OCI-LY7 (cell line): ENCODE data around the gene SYNPO2L. TPM values are rescaled to one million over a fixed set of nuclear protein-coding genes. Genes with fewer than 3 reads are reported as not detected.

ENCODE experiments used
- BruUV-seq: library from RNA; stranded (reverse); fragments of 400-500 nt; replicated peaks from 2 replicates; lab custom pipeline; 2021; lab: Mats Ljungman, UMichigan
- CTCF ChIA-PET: fragments of 300-600 bp; sonication (Branson Sonifier 250); formaldehyde crosslinking; loops from one replicate; lab custom pipeline; 2022; ENCODE audit warnings: antibody characterized with exemption; ENCODE audit not compliant: unreplicated experiment; lab: Charles Lee
- POLR2A ChIA-PET: fragments of 300-600 bp; sonication (Branson Sonifier 250); formaldehyde crosslinking; loops from one replicate; lab custom pipeline; 2022; ENCODE audit warnings: antibody characterized with exemption; lab: Charles Lee
- DNase-seq: peaks from one replicate; pipeline ENCODE4 v3.0.0-alpha.2; 2015; ENCODE audit warnings: low spot score
- H2AFZ ChIP-seq: fragments of 200-600 bp; sonication (generic), shearing (Covaris generic); 2 replicates; pipeline ENCODE4 v1.6.1; 2014; ENCODE audit warnings: mild to moderate bottlenecking, antibody characterized with exemption, low read length, moderate library complexity
- H3K27ac ChIP-seq: fragments of 200-600 bp; sonication (generic); 2 replicates; pipeline ENCODE4 v1.5.1; 2014; ENCODE audit warnings: mixed run types, low read depth, mild to moderate bottlenecking, moderate library complexity, low read length, inconsistent platforms; ENCODE audit not compliant: poor library complexity, severe bottlenecking
- H3K36me3 ChIP-seq: fragments of 200-600 bp; sonication (generic); 2 replicates; pipeline ENCODE4 v1.6.1; 2014; ENCODE audit warnings: mild to moderate bottlenecking, antibody characterized with exemption, low read length, moderate library complexity, mixed read lengths; ENCODE audit not compliant: insufficient read depth
- H3K4me1 ChIP-seq: fragments of 200-600 bp; sonication (generic); 2 replicates; pipeline ENCODE4 v1.5.1; 2014; ENCODE audit warnings: mild to moderate bottlenecking, low read length; ENCODE audit not compliant: insufficient read depth, poor library complexity, severe bottlenecking
- H3K4me2 ChIP-seq: fragments of 200-600 bp; sonication (generic); 2 replicates; pipeline ENCODE4 v1.6.1; 2014; ENCODE audit warnings: mild to moderate bottlenecking, low read length
- H3K4me3 ChIP-seq: fragments of 200-600 bp; sonication (generic); 2 replicates; pipeline ENCODE4 v1.5.1; 2014; ENCODE audit warnings: mild to moderate bottlenecking, low read depth, low read length; ENCODE audit not compliant: poor library complexity, severe bottlenecking
- H3K79me2 ChIP-seq: fragments of 200-600 bp; sonication (generic); 2 replicates; pipeline ENCODE4 v1.6.1; 2016; ENCODE audit warnings: low read depth, mild to moderate bottlenecking, low read length, moderate library complexity, mixed read lengths; ENCODE audit not compliant: insufficient read depth
- H3K9me2 ChIP-seq: fragments of 200-600 bp; sonication (generic); 2 replicates; pipeline ENCODE4 v1.6.1; 2016; ENCODE audit warnings: mild to moderate bottlenecking, low read length, mixed read lengths; ENCODE audit not compliant: insufficient read depth
- H3K9me3 ChIP-seq: fragments of 200-600 bp; sonication (generic); 2 replicates; pipeline ENCODE4 v1.6.1; 2014; ENCODE audit warnings: mild to moderate bottlenecking, mixed run types, low read length, mixed read lengths
- H4K20me1 ChIP-seq: fragments of 200-600 bp; sonication (generic); 2 replicates; pipeline ENCODE4 v1.6.1; 2014; ENCODE audit warnings: mild to moderate bottlenecking, antibody characterized with exemption, low read length, moderate library complexity, mixed read lengths; ENCODE audit not compliant: insufficient read depth
- CTCF ChIP-seq: fragments of 200-600 bp; sonication (generic); conservative IDR thresholded peaks from 2 replicates; pipeline ENCODE4 v1.5.1; 2014; ENCODE audit warnings: mild to moderate bottlenecking, antibody characterized with exemption, low read length, moderate library complexity, mixed read lengths
- EZH2phosphoT487 ChIP-seq: fragments of 200-600 bp; sonication (generic); IDR thresholded peaks from 2 replicates; pipeline ENCODE4 v1.6.1; 2018; ENCODE audit warnings: low read depth, borderline replicate concordance, mild to moderate bottlenecking, mixed run types, antibody characterized with exemption, low read length, moderate library complexity, mixed read lengths
- intact Hi-C: fragments of 100-400 bp; cut with micrococcal nuclease; formaldehyde crosslinking; loops from one replicate; pipeline ENCODE4 v1.10.0; 2022; ENCODE audit not compliant: unreplicated experiment
- total RNA-seq, 2 experiments: library from RNA; depleted of rRNA in 1 of 2; stranded (reverse); fragments of >200 nt in 1 of 2; shearing (Covaris generic) in 1 of 2; gene quantifications; 2 replicates each; pipeline ENCODE4 v1.2.3, GENCODE V29; 2014 to 2022

Gene SYNPO2L
- total RNA-seq, 2 experiments from 2014 or later = not detected

GRCh38 chr10:73628405-73628804 lies 27.4 kb downstream of the SYNPO2L start:
- ChIA-PET POLR2A (interaction anchor here (0.7 to 1.2 kb wide), 3 partner anchors 15 to 156 kb away, joined by 3 to 4 read pairs (median 4); no protein-coding TSS in a partner anchor), CTCF (no interaction called here)
- no peaks in the 10 kb centered on the region for H3K9me3 ChIP-seq
- peaks cover 15% of the 10 kb centered on the region; the same call in 1 of the 2 replicates for H3K79me2 ChIP-seq
- no TSS peak for BruUV-seq
- H3K4me3 ChIP-seq = no peak overlapping the region
- no peaks in the 10 kb centered on the region for H3K9me2 ChIP-seq
- H3K36me3 ChIP-seq = no peaks in the 10 kb centered on the region
- no peak for TF ChIP-seq CTCF
- no peak for TF ChIP-seq EZH2phosphoT487
- H2AFZ ChIP-seq = no peak overlapping the region
- H3K4me2 ChIP-seq = no peak overlapping the region
- H3K27ac ChIP-seq = no peak overlapping the region
- peaks cover 17% of the 10 kb centered on the region for H3K4me1 ChIP-seq
- DNase-seq = no peak
- intact Hi-C loops = no loop called here
- no peaks in the 10 kb centered on the region for H4K20me1 ChIP-seq

- Histone ChIP-seq H3K36me3 (no peaks in the 10 kb centered on the region), H3K9me3 (no peaks in the 10 kb centered on the region), H3K27ac (no peak overlapping the region), H3K4me1 (peaks cover 17% of the 10 kb centered on the region), H3K4me3 (peak overlapping the region; percentile 76), H4K20me1 (no peaks in the 10 kb centered on the region), H3K79me2 (peaks cover 15% of the 10 kb centered on the region; the same call in 1 of the 2 replicates), H3K4me2 (peak overlapping the region; percentile 91), H3K9me2 (no peaks in the 10 kb centered on the region), H2AFZ (no peak overlapping the region)
- no peak for DNase-seq
- no TSS peak for BruUV-seq
- intact Hi-C loops = loop anchor here (2.0 kb wide), 1 partner anchor 530 kb away; the partner anchor contains the start of gene P4HA1
- ChIA-PET POLR2A (interaction anchor here (0.6 to 1.1 kb wide), 4 partner anchors 9 to 382 kb away, joined by 3 to 4 read pairs (median 3); no protein-coding TSS in a partner anchor), CTCF (no interaction called here)
- no peak for TF ChIP-seq EZH2phosphoT487
- no peak for TF ChIP-seq CTCF
Observed at GRCh38 chr10:73627300-73627699, 28.5 kb downstream of the SYNPO2L start.
